Endometrial microvascular endothelial cells (primary cell): Measurements from ENCODE around the gene SLX9. TPM values are rescaled to one million over a fixed set of nuclear protein-coding genes. Genes with fewer than 3 reads are reported as not detected.

Experiments used
- in situ Hi-C: cut with HindIII; loops from 2 replicates; pipeline ENCODE4 v1.10.0; 2017; ENCODE audit warnings: low sequenced_read_pairs, low pct_unique_long_range_greater_than_20kb; ENCODE audit errors: inconsistent ontology term
- total RNA-seq: library from RNA; depleted of rRNA; stranded (reverse); fragments of >200 nt; gene quantifications from one replicate; pipeline ENCODE4 v1.2.3, GENCODE V29; 2015; ENCODE audit errors: inconsistent ontology term

SLX9 gene
- total RNA-seq, 1 donor from 2014 or later = 33.3 TPM

DNA sequence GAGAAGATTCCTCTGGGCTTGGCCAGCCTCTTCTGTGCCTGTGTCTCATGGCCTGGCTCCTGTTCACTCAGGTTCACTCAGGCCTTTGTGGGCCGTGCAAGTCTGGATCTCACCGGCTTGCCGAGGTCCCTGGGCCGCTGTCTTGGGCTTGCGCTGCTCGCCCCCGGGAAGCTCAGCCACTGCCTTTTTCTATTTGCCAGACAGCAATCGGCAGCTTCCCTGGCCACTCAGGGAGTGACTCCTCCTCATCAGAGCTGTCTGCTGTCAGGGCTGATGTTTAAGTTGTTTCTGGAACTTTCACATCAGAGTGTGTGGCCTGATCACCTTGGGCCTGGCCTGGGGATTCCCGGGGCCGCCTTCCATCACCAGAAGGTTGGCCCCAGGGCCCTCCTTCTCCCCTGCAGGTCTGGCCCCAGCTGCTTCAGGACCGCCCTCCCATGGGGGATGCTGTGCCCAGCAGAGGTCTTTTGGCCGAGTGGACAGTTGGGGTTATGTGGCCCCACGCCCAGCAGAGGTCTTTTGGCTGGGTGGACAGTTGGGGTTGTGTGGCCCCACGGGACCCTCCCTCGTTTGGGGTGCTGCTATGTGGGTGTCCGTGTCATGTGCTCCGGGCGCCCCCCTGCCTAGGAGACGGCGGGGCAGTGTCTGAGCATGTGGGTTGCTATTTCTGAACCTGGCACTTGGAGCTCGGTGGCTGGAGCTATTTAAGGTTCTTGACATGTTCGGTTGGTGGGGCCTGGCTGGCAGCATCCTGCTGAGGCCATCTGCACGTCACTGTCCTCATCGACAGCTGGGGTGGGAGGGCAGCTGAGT is 12.5 kb downstream of the SLX9 start:
- in situ Hi-C loops = no loop called here

DNA sequence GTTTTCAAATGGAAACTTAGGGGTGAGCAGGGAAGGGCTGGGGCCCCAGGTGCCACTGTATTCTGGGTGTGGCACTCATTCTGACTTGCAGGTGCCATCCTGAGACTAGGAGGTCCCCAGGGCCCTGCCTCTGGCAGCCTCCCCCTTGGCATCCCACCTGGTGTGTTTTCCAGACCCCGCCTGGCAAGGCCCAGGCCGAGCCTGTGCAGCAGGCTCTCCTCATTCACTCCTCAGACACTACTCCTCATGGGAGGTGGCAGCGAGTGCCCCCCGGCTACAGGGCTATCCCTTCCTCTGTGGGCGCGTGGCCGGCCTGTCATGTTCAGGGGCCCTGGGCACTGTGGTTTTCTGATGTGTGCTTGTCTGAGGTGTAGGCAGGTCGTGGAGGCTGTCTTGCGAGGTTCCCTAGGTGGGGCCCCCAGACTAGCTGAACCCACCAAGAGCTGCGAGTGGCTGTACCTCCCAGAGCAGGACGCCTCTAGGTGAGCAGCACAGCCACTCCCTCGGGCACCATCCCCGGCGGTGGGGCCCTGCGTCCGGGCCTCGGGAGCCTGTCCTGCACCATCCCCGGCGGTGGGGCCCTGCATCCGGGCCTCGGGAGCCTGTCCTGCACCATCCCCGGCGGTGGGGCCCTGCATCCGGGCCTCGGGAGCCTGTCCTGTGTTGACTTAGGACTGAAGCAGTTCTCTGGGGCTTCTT is 13.2 kb downstream of the SLX9 start:
- in situ Hi-C loops = no loop called here

GRCh38 chr21:44953628-44954021 is 13.8 kb downstream of the SLX9 start:
- in situ Hi-C loops = no loop called here

DNA sequence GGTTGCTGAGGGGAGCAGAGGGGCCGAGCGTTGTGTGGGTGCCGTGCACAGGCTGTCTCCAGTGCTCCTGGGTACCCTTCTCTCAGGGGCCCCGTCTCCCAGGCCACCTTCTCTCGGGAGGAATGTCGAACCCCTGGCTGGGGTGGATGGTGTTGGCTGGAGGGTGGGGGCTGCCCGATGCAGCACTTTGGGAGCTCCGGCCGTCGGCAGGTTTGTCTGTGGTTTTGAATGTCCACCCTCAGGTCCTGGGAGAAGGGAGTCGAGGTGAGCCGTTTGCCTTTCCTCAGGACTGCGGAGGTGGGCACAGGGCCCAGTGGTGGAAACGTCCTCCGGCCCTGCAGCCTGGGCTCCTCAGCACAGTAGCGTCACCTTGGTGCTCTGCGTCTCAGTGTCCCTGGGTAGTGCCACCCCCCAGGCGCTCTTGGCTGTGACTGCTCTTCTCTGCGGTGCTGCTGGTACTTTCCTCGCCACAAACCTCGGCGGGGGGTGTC is 14.5 kb downstream of the SLX9 start:
- in situ Hi-C loops = no loop called here

DNA sequence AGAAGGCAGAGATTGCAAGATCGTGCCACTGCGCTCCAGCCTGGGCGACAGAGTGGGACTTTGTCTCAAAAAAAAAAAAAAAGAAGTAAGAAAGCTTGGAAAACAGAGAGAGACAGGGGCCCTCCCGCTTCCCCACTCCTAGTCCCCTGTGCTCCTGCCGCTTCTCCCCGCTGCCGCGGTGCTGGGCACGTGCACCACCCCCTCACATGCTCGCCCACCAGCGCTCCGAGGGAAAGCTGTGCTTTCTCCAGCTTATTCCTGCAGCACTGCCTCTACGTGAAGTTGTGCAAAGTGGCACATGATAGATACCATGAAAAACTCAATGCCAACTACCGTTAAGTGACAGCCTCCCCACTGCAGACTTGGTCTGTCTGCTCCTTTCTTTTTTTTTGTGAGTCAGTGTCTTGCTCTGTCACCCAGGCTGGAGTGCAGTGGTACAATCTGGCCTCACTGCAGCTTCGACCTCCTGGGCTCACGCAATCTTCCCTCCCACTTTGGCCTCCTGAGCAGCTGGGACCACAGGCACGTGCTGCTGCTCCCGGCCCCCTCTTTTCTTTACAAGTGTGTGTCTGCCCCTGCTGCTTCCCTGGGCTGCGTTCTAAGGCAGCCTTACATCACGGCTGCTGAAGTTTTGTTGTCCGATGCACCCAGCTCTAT is 15.4 kb downstream of the SLX9 start:
- in situ Hi-C loops = no loop called here

- in situ Hi-C loops = no loop called here
These were observed 16.0 kb downstream of the SLX9 start for GRCh38 chr21:44955798-44956175.

DNA sequence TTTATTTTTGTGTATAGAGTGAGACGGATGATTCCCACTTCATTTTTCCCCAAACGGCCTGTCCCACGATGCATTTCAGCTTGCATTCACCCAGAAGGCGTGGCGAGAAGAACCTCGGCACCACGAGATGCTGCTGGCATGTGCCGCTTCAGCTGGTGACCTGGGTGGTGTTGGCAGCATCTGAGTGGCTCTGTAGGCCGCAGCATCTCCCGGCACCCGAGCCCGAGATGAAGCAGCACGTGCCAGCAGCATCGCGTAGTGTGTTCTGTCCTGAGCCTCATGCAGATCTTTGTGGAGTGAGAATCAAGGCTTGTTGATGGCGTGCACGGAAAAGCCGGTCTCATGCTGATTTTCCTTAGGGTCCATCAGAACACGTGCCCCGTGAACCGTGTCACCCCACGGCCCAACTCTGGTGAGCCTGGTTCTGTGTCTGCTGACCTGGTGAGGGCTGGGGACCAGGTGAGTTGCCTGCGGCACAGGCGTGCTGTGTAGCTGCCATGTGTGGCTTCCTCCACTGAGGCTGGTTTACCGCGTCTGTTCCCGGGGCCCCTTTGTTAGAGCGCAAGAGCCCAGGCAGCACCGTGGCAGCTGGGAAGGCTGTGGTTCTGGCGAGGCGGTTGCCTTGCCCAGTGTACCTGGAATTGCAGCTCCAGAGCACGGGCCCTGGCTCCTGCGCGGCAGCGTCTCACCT is 16.7 kb downstream of the SLX9 start:
- in situ Hi-C loops = no loop called here

- in situ Hi-C loops = no loop called here
These were observed 17.4 kb downstream of the SLX9 start for GRCh38 chr21:44957047-44957831.

DNA sequence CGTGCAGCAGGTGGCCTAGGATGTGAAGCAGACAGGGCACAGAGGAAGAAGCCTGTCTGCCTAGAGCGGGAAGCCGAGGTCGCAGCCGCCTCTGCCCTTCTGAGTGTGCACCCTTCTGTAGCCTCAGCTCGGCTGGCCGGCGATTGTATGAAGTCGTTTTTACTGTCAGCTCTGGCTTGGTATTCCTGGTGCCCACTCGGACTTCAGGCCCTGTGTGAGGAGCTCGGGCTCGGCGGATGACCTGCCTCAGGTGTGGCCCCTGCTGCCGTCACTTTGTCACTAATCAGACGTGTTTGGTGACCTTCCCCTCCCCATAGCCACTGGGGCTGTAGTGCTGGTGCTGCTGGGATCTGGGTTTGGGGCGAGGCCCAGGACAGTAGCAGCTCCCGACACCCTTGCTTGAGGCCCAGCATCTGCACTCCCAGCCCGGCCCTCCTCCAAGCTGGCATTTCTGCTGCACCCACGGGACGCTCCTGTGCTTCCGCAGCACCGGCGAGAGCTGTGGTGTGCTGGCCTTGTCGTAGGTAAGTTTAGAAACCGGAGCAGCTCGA is 18.1 kb downstream of the SLX9 start:
- in situ Hi-C loops = no loop called here

- in situ Hi-C loops = no loop called here
These were observed 18.8 kb downstream of the SLX9 start for GRCh38 chr21:44958471-44959191.

DNA sequence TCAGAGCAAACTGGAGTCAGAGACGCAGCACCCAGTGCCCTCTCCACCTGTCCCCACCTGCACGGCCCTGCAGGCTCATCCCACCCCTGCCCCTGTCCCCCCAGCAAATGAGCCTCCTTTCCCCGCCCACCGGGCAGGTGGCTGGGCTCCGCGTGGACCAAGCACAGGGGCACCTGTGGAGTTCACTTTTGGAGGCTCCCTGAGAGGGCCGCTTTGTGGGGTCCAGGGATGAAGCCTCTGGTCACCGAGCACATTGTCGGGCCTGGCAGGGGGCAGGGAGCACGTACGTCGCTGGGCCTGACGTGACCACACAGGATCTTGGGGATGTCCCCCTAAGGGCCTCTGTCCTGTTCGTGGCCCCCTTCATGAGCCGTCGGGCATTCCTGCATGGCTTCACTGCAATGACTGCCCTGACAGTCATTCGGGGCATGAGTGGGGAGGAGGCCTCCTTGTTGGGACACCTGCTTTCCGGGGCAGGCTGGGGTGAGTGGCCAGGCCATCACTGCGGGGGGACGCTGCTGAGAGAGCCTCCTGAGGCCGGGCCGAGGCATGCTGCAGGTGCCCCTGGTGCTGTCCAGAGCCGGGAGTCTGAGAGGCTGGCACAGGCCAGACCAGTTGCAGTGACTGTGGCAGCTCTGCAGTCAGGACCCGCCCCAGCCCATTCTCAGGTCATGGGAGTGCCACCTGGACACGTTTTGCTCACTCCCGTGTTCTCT is 19.7 kb downstream of the SLX9 start:
- in situ Hi-C loops = no loop called here

DNA sequence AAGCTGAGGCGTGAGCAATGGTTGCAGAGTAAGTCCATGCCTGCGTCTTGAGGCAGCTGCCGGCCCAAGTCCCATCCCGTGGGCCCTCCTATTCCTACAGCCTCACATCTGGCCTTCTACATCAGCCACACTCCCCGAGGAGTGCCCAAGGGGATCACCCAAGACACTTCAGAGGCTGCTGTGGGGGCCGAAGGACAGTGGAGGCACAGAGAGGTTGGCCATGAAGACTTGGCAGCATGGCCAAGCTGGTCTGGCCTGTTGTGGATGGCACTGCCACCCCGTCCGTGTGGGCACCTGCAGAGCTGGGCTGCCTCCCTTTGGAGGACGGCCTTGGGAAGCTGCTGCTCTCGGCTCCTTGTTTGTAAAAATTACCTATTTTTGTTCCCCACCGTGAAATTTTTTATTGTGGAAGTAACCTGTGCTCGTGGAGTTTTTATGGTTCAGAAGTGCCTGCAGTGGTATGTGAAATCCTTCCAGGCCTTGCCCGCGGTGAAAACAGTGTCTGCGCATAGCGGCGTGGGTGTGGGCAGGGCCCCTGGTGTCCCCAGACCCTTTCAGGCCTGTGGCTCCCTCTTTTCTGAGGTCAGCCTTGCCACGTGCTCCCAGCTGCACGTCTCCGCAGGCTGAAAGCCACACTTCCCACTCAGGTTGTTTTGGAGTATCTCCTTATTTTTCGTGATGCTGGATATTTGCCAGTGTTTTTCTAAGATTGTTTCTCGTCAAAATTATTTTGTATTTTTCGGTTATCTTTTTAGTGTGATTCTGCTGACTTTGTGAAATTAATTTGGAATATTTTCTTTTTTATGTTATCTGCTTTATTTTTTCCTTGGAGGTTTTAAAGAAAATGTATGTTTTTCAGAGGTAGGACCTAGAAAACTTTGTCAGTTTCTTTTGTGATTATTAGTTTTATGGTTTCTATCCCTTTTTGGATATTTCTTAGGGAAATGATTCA is 20.6 kb downstream of the SLX9 start:
- in situ Hi-C loops = no loop called here

DNA sequence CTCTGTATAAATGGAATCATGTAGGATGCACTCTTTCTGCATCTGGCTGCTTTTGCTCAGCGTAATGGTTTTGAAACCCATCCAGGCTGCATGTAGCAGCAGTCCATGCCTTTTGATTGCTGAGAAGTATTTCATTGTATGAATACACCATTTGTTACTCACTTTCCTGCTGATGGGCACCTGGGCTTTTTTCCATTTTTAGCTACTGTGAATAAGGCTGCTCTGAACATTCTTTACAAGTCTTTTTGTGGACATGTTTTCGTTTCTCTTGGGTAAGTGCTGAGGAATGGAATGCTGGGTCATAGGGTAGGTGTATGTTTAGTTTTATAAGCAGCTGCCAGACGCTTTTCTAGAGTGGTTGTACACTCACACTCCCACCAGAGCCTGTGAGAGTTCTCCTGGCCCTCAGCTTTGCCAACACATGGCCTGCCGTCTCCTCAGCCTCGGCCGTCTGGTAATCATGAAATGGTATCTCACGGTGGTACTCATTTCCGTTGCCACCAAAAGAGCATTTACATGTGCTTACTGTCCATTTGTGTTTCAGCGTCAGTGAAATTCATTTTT is 22.7 kb downstream of the SLX9 start:
- in situ Hi-C loops = no loop called here

- in situ Hi-C loops = no loop called here
These were observed 24.6 kb downstream of the SLX9 start for GRCh38 chr21:44964381-44964780.

GRCh38 chr21:44965251-44966022 is 25.6 kb downstream of the SLX9 start:
- in situ Hi-C loops = no loop called here
